Ovary (tissue), 9 donors: ENCODE data around the gene ZNF208. TPM values are rescaled to one million over a fixed set of nuclear protein-coding genes. Genes with fewer than 3 reads are reported as not detected.

ENCODE experiments used
- DNase-seq, 5 donors: peaks; one replicate each; pipeline ENCODE4 v3.0.0-alpha.2; 2019 to 2020
- H3K27ac ChIP-seq, 2 donors: fragments of 200-600 bp; one replicate each; pipeline versions ENCODE4 v1.5.1 to v1.8.0; 2019 to 2022
- H3K27me3 ChIP-seq: fragments of 200-600 bp; one replicate; pipeline ENCODE4 v1.8.0; 2022
- H3K36me3 ChIP-seq: fragments of 200-600 bp; sonication (generic); one replicate; pipeline ENCODE4 v1.5.1; 2019
- H3K4me1 ChIP-seq: one replicate; pipeline ENCODE4 v1.8.1; 2013; ENCODE audit warnings: mild to moderate bottlenecking, moderate library complexity; ENCODE audit not compliant: insufficient read depth
- H3K4me3 ChIP-seq: fragments of 200-600 bp; sonication (generic); one replicate; pipeline ENCODE4 v1.5.1; 2017
- H3K9me3 ChIP-seq, 2 donors: fragments of 200-600 bp in 1 of 2; sonication (generic) in 1 of 2; one replicate each; pipeline versions ENCODE4 v1.5.1 to v1.8.1; 2013 to 2019; ENCODE audit warnings: mild to moderate bottlenecking in 1 of 2, moderate library complexity in 1 of 2
- CTCF ChIP-seq, 3 donors: fragments of 450-650 bp in 2 of 3; fragments of 200-600 bp in 1 of 3; IDR thresholded peaks; one replicate each; pipeline versions ENCODE4 v1.5.1 to v1.8.0; 2016 to 2022; ENCODE audit warnings: antibody characterized with exemption in 3 of 3, mild to moderate bottlenecking in 1 of 3
- EP300 ChIP-seq: sonication (generic); formaldehyde crosslinking; IDR thresholded peaks from one replicate; pipeline ENCODE4 v1.6.1; 2017; ENCODE audit warnings: antibody characterized with exemption
- POLR2A ChIP-seq: fragments of 450-650 bp; IDR thresholded peaks from one replicate; pipeline ENCODE4 v1.6.1; 2017; ENCODE audit warnings: antibody characterized with exemption, mild to moderate bottlenecking, moderate library complexity
- WGBS, 3 donors: extraction: QIAGEN DNeasy Blood & Tissue Kit in 1 of 3; methylation state at CpG; one replicate each; pipeline versions ENCODE4 v1.1.5 to v1.1.7; 2013 to 2017; 5-methylcytosine and 5-hydroxymethylcytosine counted together
- intact Hi-C, 4 donors: fragments of 100-400 bp; cut with DNase I; formaldehyde crosslinking; loops; one replicate each; pipeline versions ENCODE4 v1.11.0 to v1.15.1; 2022 to 2023
- polyA plus RNA-seq, 2 donors: library from polyadenylated mRNA; stranded (reverse); fragments of 200-250 nt in 1 of 2; fragments of 350-450 nt in 1 of 2; fragmentation: Illumina TruSeq in 1 of 2; extraction: RNeasy Lipid Tissue Mini Kit (QIAGEN cat#74804) in 1 of 2; gene quantifications; one replicate each; pipeline ENCODE4 v1.2.3, GENCODE V29; 2013 to 2014
- total RNA-seq, 7 donors: library from RNA; depleted of rRNA in 2 of 7; stranded (reverse); fragments of >200 nt in 2 of 7; fragmentation: NEBNext Ultra II Directional in 3 of 7; extraction: Animal tissue kit (Norgen Biotek cat#: 25700) in 3 of 7; gene quantifications; one replicate each; pipeline versions ENCODE4 v1.1.0 to v1.2.4, GENCODE V29; 2016 to 2023
- donor health status: DM: no; HTN: no; CAD: no; lungs with moderate emphysema.
- donor health status: DM: no; HTN: no; CAD: no.
- donor health status: Bipolar disorder and iron deficiency.
- donor health status: DM: yes; HTN: yes; CAD: no.
- donor health status: DM: no; HTN: no; CAD: no.
- donor health status: DM: yes; HTN: yes; CAD: no.

ZNF208 gene
- total and polyA plus RNA-seq, 9 donors = 1.3 to 47.5 (median 11.0) TPM

GRCh38 chr19:21934131-21934530, 76.6 kb downstream of the ZNF208 start:
- Histone ChIP-seq H3K9me3 (no peaks in the 10 kb centered on the region), H3K4me3 (no peak overlapping the region), H3K27ac (no peak overlapping the region), H3K36me3 (no peaks in the 10 kb centered on the region), H3K27me3 (no peaks in the 10 kb centered on the region), H3K4me1 (no peaks in the 10 kb centered on the region)
- intact Hi-C loops = no loop called here
- 92 to 97% (median 95%) methylated on average over 5 of the region's 5 CpGs for WGBS, 3 donors
- TF ChIP-seq EP300 = no peak
- TF ChIP-seq CTCF (IDR thresholded peaks at IDR 0.05) = no peak
- TF ChIP-seq POLR2A = no peak
- no peak for DNase-seq

- Histone ChIP-seq H3K36me3 (no peaks in the 10 kb centered on the region), H3K9me3 (no peaks in the 10 kb centered on the region), H3K27me3 (no peaks in the 10 kb centered on the region), H3K27ac (no peak overlapping the region), H3K4me1 (no peaks in the 10 kb centered on the region), H3K4me3 (no peak overlapping the region)
- no peak for TF ChIP-seq CTCF (IDR thresholded peaks at IDR 0.05)
- TF ChIP-seq POLR2A = no peak
- no peak for TF ChIP-seq EP300
- DNase-seq = no peak
- 12 to 34% (median 25%) methylated on average over 2 of the region's 2 CpGs for WGBS, 3 donors
- intact Hi-C loops = no loop called here
Measured at GRCh38 chr19:21922276-21922675, 88.5 kb downstream of the ZNF208 start.

GRCh38 chr19:21921691-21922180, 89.0 kb downstream of the ZNF208 start:
- intact Hi-C loops = no loop called here
- Histone ChIP-seq H3K4me3 (no peak overlapping the region), H3K27ac (no peak overlapping the region), H3K36me3 (no peaks in the 10 kb centered on the region), H3K27me3 (no peaks in the 10 kb centered on the region), H3K9me3 (no peaks in the 10 kb centered on the region), H3K4me1 (no peaks in the 10 kb centered on the region)
- TF ChIP-seq EP300 (no peak), POLR2A (no peak), CTCF (IDR thresholded peaks at IDR 0.05) (no peak)
- no peak for DNase-seq
- WGBS, 3 donors = 72 to 88% (median 84%) methylated on average over 3 of the region's 3 CpGs

GRCh38 chr19:21915411-21915810, 95.3 kb downstream of the ZNF208 start:
- 38 to 46% (median 40%) methylated on average over 3 of the region's 3 CpGs for WGBS, 3 donors
- DNase-seq = no peak
- H3K36me3 ChIP-seq = no peaks in the 10 kb centered on the region
- H3K4me3 ChIP-seq = no peak overlapping the region
- no peak for TF ChIP-seq POLR2A
- no peak for TF ChIP-seq EP300
- TF ChIP-seq CTCF (IDR thresholded peaks at IDR 0.05) = no peak
- no peak overlapping the region for H3K27ac ChIP-seq
- no peaks in the 10 kb centered on the region for H3K27me3 ChIP-seq
- H3K9me3 ChIP-seq = no peaks in the 10 kb centered on the region
- H3K4me1 ChIP-seq = no peaks in the 10 kb centered on the region
- intact Hi-C loops = no loop called here

- intact Hi-C loops = no loop called here
- Histone ChIP-seq H3K36me3 (no peaks in the 10 kb centered on the region), H3K4me1 (no peaks in the 10 kb centered on the region)
Measured at GRCh38 chr19:21912654-21913053, 98.1 kb downstream of the ZNF208 start.

More at GRCh38 chr19:21912654-21913053, 98.1 kb downstream of the ZNF208 start:
- no peak for DNase-seq
- Histone ChIP-seq H3K4me3 (no peak overlapping the region), H3K27me3 (no peaks in the 10 kb centered on the region), H3K27ac (no peak overlapping the region), H3K9me3 (no peaks in the 10 kb centered on the region)
- TF ChIP-seq CTCF (IDR thresholded peaks at IDR 0.05) (no peak), POLR2A (no peak), EP300 (no peak)
- 58 to 95% (median 72%) methylated on average over 2 of the region's 2 CpGs for WGBS, 3 donors
